Measurements from ENCODE around the gene CDK18. TPM values are rescaled to one million over a fixed set of nuclear protein-coding genes. Genes with fewer than 3 reads are reported as not detected.

The CDK18 gene
- total and polyA plus RNA-seq, 9 of the 15 experiments (the other 6 are each of a cell fraction or from before 2014, with no cell fraction given): 0.05 to 0.69 (median 0.17) TPM; not detected in 2

DNA sequence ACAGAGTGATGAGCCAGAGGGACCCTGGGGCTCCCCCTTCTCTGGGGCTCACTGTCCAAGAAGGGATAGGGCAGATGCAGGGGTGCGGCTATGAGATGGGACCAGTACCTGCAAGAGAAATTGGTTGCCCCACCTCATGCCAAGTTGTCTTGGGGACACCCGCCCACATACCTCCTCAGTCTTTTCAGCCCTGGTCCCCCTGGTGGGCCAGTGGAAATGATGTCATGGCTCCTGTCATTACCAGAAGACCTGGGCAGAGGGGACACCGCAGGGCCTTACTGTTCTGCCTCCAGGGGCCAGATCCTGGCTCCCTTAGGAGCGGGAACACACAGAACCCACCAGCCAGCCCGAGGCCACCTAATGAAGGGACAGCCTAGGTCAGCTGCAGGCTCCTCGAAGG lies 63.2 kb downstream of the CDK18 start (continued):
- TF ChIP-seq, protein P1, sequence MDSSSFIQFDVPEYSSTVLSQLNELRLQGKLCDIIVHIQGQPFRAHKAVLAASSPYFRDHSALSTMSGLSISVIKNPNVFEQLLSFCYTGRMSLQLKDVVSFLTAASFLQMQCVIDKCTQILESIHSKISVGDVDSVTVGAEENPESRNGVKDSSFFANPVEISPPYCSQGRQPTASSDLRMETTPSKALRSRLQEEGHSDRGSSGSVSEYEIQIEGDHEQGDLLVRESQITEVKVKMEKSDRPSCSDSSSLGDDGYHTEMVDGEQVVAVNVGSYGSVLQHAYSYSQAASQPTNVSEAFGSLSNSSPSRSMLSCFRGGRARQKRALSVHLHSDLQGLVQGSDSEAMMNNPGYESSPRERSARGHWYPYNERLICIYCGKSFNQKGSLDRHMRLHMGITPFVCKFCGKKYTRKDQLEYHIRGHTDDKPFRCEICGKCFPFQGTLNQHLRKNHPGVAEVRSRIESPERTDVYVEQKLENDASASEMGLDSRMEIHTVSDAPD (CRISPR knock-in tag; IDR thresholded peaks at IDR 0.05): no peak
- TF ChIP-seq, protein P2, sequence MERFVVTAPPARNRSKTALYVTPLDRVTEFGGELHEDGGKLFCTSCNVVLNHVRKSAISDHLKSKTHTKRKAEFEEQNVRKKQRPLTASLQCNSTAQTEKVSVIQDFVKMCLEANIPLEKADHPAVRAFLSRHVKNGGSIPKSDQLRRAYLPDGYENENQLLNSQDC (CRISPR knock-in tag; IDR thresholded peaks at IDR 0.05): no peak
- no peak for TF ChIP-seq MCM5 (IDR thresholded peaks at IDR 0.05; ENCODE audit: low read depth)
- TF ChIP-seq GABPB2 (CRISPR knock-in tag; conservative IDR thresholded peaks at IDR 0.05): no peak
- no peak for TF ChIP-seq ZC3H4 (CRISPR knock-in tag; IDR thresholded peaks at IDR 0.05; ENCODE audit: borderline replicate concordance)
- TF ChIP-seq, protein P3, sequence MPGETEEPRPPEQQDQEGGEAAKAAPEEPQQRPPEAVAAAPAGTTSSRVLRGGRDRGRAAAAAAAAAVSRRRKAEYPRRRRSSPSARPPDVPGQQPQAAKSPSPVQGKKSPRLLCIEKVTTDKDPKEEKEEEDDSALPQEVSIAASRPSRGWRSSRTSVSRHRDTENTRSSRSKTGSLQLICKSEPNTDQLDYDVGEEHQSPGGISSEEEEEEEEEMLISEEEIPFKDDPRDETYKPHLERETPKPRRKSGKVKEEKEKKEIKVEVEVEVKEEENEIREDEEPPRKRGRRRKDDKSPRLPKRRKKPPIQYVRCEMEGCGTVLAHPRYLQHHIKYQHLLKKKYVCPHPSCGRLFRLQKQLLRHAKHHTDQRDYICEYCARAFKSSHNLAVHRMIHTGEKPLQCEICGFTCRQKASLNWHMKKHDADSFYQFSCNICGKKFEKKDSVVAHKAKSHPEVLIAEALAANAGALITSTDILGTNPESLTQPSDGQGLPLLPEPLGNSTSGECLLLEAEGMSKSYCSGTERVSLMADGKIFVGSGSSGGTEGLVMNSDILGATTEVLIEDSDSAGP (CRISPR knock-in tag; IDR thresholded peaks at IDR 0.05): no peak
- no peak for TF ChIP-seq YY1 (IDR thresholded peaks at IDR 0.05; ENCODE audit: borderline replicate concordance in 1 of 3, control insufficient read depth in 1 of 3, extremely low read depth in 1 of 3, insufficient read depth in 3 of 3, insufficient read length in 1 of 3, insufficient replicate concordance in 2 of 3, low read depth in 1 of 3, low read length in 2 of 3)
- TF ChIP-seq BRF1 (IDR thresholded peaks at IDR 0.05; ENCODE audit: borderline replicate concordance, extremely low read depth, insufficient read length): no peak
- no peak for TF ChIP-seq KAT2B (IDR thresholded peaks at IDR 0.05; ENCODE audit: low read depth, low read length)
- no peak for TF ChIP-seq HNRNPLL (IDR thresholded peaks at IDR 0.05; ENCODE audit: low read depth, low read length, poor library complexity, severe bottlenecking)
- TF ChIP-seq, protein P4, sequence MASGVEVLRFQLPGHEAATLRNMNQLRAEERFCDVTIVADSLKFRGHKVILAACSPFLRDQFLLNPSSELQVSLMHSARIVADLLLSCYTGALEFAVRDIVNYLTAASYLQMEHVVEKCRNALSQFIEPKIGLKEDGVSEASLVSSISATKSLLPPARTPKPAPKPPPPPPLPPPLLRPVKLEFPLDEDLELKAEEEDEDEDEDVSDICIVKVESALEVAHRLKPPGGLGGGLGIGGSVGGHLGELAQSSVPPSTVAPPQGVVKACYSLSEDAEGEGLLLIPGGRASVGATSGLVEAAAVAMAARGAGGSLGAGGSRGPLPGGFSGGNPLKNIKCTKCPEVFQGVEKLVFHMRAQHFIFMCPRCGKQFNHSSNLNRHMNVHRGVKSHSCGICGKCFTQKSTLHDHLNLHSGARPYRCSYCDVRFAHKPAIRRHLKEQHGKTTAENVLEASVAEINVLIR (CRISPR knock-in tag; IDR thresholded peaks at IDR 0.05): no peak
- TF ChIP-seq, protein P5, sequence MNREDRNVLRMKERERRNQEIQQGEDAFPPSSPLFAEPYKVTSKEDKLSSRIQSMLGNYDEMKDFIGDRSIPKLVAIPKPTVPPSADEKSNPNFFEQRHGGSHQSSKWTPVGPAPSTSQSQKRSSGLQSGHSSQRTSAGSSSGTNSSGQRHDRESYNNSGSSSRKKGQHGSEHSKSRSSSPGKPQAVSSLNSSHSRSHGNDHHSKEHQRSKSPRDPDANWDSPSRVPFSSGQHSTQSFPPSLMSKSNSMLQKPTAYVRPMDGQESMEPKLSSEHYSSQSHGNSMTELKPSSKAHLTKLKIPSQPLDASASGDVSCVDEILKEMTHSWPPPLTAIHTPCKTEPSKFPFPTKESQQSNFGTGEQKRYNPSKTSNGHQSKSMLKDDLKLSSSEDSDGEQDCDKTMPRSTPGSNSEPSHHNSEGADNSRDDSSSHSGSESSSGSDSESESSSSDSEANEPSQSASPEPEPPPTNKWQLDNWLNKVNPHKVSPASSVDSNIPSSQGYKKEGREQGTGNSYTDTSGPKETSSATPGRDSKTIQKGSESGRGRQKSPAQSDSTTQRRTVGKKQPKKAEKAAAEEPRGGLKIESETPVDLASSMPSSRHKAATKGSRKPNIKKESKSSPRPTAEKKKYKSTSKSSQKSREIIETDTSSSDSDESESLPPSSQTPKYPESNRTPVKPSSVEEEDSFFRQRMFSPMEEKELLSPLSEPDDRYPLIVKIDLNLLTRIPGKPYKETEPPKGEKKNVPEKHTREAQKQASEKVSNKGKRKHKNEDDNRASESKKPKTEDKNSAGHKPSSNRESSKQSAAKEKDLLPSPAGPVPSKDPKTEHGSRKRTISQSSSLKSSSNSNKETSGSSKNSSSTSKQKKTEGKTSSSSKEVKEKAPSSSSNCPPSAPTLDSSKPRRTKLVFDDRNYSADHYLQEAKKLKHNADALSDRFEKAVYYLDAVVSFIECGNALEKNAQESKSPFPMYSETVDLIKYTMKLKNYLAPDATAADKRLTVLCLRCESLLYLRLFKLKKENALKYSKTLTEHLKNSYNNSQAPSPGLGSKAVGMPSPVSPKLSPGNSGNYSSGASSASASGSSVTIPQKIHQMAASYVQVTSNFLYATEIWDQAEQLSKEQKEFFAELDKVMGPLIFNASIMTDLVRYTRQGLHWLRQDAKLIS (CRISPR knock-in tag; IDR thresholded peaks at IDR 0.05): no peak
